ENCODE results near the gene ZNF266.

The ZNF266 gene

DNA sequence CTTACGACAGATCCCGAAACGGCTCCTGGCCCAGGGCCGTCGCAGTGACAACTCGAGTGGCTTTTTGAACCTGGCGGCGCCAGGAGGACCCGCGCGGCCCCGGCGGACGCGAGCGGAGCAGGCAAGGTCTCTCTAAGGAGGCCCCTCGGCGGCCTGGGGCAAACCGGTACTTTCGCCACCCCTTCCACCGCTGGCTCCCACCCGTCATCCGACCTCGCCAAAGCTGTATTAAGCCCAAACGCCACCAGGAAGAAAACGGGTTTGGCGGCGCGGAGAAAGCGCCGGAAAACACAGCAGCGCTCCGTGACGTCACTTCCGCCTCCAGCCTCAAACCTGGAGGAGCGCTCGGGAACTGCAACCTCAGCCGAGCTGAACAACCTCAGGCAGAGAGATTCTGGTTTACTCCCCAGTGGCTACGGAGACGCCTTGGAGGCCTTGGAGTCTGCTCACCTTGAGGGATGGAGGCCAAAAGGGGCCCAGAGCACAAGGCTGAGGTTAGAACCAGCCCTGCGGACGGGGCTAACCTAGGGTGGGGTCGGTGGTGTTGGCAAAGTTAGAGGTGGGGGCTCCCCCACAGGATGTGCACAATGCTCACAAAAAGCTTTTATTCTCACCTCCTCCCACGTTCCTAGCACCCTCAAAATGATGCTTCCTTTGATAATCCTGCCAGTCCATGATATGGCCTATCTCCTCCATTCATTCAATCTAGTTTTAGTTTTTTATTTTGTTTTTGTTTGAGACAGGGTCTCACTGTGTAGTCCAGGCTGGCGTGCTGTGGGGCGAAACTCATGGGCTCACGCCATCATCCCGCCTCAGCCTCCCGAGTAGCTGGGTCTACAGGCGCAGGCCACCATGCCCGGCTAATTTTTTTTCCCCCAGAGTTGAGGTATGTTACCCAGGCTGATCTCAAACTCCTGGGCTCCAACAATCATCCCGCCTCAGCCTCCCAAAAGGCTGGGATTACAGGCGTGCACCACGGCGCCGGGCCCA lies at the start of gene ZNF266:
TSS of gene ZNF266 (minus strand) at position 295 of the 990 bp plus-strand sequence. CDS start 15,484 bp downstream, outside the sequence.
- peak; percentile 88 to 89 for DNase-seq (ENCODE audit: low read depth in 2 of 2)

DNA sequence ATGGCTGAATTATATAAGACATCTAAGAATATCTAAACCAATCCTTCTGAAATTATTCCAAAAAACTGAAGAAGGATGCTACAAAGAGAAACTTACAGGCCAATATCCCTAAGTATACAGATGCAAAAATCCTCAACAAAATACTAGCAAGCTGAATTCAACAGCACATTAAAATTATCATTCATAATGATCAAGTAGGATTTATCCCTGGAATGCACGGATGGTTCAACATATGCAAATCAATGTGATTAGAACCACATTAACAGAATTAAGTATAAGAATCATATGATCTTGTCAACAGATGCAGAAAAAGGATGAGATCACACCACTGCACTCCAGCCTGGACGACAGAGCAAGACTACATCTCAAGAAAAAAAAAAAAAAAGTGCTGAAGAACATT lies 49.8 kb upstream of the ZNF266 start:
- no peak for DNase-seq (ENCODE audit: low read depth in 2 of 2)

DNA sequence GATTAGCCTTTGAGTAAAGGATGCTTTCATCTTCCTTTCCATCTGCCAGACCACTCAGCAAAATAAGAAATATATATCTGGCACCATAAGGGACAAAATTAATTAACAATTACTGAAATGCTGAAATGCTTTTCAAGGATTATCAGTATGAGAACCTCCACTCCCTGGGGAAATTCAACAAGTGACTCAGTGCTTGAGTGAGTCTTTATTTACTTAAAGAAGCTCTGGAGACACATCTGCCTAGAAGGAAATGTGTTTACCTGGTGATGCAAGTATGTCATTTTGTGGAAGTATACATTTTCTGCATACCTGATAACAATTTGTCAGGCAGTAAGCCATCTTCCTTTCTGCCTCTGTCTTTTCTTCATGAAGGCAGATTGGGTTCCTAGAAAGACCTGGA lies 39.6 kb upstream of the ZNF266 start:
- no peak for DNase-seq (ENCODE audit: low read depth in 2 of 2)

DNA sequence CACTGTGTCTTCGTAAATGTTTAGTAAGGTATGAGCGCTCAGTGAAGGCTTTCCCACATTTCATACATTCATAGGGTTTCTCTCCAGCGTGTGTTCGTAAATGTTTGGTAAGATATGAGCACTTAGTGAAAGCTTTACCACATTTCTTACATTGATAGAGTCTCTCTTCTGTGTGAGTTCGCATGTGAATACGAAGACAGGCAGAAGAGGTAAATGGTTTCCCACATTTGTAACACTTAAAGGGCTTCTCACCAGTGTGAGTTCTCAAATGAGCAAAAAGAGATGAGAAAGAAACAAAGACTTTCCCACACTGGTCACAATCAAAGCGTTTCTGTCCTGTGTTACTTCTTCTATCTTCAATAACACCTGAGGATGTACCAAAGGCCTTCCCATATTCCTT lies 31.8 kb upstream of the ZNF266 start:
- DNase-seq (ENCODE audit: low read depth in 2 of 2), result no peak

DNA sequence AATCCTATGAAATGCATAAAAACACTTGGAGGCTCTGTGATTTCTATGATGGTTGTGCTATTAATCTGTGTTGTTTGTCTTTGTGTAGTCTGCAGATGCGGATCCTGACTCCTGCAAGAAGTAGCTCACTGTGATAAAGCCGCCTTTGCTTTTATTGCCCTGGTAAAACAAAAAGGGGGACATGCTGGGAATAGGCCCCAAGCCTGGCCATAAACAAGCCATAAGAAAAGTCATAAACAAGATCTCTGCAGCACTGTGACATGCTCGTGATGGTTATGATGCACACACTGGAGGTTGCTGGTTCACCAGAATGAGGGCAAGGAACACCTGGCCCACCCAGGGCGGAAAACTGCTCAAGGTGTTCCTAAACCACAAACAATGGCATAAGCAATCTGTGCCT lies 26.6 kb upstream of the ZNF266 start:
- DNase-seq (ENCODE audit: low read depth in 2 of 2), result no peak

DNA sequence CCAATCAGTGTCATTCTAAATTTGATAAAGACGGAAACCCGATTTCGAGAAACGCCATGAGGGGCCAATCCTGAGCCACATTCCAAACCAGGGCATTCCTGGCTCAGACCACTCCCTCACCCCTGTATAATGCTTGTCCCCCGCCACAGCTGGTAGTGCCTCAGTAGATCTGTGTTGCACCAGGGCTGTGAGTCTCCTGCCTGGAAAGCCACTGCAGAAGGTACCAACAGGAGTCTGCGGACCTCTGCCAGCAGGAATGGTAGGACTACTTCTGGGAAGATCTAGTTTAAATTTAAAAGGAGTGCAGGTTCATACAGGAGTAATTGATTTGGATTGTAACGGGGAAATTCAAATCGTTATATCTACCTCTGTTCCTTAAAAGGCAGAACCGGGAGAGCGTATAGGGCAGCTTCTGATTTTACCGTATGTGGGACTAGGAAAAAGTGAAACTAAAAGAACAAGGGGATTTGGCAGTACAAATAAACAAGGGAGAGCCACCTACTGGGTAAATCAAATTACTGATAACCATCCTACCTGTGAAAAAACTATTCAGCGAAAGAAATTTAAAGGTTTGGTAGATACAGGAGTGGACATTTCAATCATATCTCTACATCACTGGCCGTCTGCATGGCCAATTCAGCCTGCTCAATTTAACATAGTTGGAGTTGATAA lies 20.8 kb upstream of the ZNF266 start:
- no peak for DNase-seq (ENCODE audit: low read depth in 2 of 2)

DNA sequence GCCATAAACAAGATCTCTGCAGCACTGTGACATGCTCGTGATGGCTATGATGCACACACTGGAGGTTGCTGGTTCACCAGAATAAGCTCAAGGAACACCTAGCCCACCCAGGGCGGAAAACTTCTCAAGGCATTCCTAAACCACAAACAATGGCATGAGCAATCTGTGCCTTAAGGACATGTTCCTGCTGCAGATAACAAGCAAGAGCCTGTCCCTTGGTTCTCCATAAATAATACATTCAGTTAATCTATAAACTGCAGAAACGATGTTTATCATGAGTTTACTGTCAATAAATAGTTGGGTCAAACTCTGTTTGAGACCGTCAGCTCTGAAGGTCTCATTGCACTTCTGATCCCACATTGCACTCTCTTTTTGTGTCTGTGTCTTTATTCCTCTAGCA lies 18.6 kb upstream of the ZNF266 start:
- DNase-seq (ENCODE audit: low read depth in 2 of 2), result no peak

DNA sequence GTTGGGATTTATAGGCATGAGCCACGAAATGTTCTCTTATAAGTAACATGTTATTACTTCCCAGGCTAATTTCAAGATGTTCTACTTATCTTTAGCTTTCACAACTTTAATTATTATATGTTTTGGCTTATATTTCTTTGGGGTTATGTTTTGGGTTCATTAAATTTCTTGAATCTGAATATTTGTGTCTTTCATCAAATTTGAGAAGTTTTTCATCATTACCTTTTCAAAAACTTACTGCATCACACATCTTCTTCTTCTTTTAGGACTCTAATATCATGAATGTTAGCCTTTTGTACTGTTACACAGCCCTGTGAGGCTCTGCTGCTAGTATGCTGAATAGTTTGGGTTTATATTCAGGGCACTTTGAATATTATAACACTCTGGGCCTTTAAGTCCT lies 9.7 kb upstream of the ZNF266 start:
- DNase-seq (ENCODE audit: low read depth in 2 of 2), result no peak

DNA sequence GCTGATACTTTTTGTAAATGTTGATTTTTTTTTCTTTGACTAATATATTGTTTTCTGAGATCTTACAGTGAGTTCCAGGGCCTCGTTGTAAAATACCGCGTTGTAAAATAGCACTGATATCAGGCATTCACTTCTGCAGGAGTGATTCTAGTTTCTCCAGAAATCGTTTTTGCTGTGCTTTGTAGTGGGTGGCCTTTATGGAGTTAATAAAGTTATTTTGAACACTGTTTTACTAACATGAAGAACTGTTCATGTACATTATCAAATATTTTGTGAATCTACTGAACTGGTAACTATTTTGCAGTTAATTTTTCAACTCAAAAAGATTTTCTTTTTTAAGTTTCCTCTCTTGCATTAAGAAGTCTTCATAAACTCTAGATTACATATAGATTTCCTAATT lies 985 bp upstream of the ZNF266 start:
- no peak for DNase-seq (ENCODE audit: low read depth in 2 of 2)

DNA sequence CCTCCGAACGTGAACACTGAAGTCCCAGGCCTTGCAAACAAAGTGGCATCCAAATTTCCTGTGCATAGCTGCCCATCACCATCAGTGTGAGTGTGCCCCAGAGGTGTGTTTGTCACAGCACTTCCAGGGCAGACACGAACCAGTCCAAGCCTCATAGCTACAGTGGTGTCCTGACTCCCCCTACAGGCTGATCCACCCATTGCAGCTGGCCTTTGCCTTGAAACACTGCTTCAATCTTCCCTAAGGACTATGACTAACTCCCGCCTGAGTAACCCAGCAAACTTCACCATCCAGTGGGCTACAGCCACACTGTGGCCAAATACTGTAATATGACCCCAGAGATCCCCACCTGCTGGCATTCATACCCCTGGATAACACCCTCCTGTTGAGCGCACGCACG lies 3.9 kb downstream of the ZNF266 start:
- DNase-seq (ENCODE audit: low read depth in 2 of 2), result peak in 1 of 2 donors; percentile 40

DNA sequence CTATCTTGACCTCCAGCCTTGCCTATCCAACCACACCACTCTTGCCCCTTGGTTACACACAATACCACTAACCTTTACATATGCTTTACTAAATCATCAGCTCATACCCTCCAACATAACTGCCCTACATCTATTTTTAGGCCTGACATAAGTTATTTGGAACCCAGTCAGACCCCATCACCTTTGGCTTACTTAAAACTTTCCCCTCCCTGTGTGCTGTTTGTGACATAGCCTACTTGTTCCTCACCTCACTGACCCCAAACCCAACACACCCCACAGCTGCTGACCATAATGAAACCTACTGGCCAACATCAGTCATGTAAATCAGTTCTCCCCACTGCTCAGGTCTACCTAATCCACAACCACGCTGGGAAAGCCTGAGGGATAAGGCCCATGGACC lies 4.9 kb downstream of the ZNF266 start:
- no peak for DNase-seq (ENCODE audit: low read depth in 2 of 2)

DNA sequence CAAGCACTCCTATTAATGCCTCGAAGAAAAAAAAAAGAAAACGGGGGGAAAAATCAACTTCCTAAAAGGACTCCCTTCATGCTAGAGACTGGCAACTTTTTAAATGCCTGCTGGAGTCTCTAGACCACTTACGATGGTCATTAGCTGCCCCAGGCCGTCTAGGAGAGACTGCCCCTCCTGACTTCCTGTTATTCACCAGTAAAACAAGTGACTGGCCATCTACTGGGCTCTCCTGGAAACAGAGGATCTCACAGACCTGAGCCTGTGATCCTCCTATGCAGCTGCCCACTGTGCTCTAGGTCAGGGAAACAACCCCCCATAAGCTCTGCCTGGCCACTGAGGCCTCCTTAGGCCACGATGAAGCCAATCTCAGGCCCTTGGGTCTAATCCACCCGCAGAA lies 7.4 kb downstream of the ZNF266 start:
- DNase-seq (ENCODE audit: low read depth in 2 of 2), result no peak

DNA sequence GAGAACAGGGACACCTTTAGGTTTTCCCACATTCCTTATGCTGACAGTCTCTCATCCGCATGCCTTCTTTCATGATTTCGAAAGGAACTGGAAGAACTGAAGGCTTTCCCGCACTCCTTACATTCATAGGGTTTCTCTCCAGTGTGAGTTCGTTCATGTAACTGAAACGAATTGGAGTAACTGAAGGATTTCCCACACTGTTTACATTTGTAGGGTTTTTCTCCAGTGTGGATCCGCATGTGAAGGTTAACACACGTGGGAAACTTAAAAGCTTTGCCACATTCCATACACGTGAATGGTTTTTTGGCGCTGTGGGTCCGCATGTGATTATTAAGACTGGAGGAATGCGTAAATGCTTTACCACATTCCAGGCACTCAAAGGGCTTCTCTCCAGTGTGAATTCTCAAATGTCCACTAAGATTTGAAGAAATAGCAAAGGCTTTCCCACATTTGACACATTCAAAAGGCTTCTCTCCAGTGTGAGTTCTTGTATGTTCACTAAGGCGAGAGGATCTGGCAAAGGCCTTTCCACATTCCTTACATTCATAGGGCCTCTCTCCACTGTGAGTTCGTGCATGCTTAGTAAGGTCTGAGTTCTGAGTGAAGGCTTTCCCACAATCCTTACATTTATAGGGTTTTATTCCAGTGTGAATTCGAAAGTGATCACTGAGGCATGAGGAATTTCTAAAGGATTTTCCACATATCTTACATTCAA lies 22.0 kb downstream of the ZNF266 start:
- no peak for DNase-seq (ENCODE audit: low read depth in 2 of 2)

DNA sequence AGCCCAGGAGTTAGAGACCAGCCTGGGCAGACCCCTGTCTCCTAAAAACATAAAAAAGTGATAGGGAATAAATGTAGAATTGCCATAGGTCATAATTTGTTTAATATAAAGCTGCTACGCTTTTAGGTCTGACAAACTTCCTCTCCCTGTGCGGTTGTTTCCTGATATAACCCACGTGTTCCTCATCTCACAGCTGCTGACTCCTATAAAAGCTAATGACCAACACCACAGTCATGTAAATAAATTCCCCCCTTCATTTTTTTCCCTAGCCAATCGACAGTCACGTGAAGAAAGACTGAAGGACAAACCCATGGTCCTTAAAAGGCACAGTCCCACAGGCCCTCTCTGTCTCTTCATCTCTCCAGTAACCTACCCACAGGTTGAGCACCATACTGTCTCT lies 27.5 kb downstream of the ZNF266 start:
- DNase-seq (ENCODE audit: low read depth in 2 of 2), result no peak

DNA sequence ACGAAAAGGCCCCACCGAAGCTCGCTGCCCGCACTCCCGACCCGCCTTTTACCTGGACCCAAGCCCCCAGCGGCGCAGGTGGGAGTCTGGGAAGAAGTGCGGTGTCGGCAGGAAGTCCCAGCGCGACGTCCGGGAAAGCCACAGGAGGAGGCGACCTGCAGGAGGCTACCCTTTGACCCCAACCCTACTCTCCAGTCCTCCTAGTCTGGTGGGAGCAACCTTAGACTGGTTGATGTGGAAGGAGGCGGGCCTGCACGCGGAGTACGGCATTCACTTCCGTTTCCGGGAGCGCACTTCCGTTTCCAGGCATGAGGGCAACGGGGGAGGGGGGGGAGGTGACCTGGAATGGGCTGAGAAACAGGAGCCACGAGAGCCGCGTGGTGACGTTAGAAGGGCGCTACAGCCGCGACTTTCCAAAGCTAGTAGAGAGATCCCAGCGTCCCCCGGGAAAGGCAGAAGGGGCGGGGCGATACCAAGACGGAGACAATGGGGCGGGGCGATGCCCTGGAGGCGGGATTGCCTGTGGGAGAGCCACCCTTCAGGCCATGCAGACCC lies 28.5 kb downstream of the ZNF266 start:
- peak; percentile 16 to 40 for DNase-seq (ENCODE audit: low read depth in 2 of 2)

DNA sequence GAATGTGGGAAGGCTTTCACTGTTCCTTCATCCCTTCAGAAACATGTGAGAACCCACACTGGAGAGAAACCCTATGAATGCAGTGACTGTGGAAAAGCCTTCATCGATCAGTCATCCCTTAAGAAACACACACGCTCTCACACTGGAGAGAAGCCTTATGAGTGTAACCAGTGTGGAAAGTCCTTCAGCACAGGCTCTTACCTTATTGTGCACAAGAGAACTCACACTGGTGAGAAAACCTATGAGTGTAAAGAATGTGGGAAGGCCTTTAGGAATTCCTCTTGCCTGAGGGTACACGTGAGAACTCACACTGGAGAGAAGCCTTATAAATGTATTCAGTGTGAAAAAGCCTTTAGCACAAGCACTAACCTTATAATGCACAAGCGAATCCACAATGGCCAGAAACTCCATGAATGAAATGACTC lies 54.0 kb downstream of the ZNF266 start:
- no peak for DNase-seq (ENCODE audit: low read depth in 2 of 2)

DNA sequence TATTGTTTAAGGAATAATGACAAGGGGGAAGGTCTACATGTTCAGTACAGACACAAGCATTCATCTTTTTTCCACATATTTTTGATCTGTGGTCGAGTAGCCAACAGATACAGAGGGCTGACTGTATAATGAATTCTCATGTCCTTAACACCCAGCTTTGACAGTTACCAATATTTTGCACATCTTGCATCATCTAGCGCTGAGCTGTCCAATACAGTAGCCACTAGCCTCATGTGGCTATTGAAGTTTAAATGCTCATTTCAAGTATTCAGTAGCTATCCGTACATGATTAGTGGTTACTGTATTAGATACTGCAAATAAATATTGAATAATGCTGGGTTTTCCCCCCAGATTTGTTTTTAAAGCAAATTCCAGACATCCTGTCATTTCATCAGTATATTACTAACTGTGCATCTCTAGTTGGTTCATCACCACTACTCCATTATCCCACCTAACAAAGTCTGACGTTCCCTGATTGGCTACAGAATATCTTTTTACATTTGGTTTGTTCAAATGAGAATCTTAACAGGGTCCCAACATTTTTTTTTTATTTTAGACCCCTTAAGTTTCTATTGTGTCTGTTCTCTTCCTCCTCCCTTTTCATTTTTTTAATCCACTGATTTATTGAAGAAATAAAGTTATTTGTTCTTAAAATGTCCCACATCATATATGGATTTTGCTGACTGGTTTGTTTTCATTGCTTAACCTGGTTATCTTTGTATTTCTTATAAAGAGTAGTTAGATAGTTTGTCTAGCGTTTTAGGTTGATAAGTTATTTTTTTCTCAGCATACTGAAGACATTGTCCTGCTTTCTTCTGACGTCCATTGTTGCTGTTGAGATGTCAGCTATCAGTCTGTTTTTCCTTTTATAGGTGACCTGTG lies 64.4 kb downstream of the ZNF266 start:
- DNase-seq (ENCODE audit: low read depth in 2 of 2), result no peak

DNA sequence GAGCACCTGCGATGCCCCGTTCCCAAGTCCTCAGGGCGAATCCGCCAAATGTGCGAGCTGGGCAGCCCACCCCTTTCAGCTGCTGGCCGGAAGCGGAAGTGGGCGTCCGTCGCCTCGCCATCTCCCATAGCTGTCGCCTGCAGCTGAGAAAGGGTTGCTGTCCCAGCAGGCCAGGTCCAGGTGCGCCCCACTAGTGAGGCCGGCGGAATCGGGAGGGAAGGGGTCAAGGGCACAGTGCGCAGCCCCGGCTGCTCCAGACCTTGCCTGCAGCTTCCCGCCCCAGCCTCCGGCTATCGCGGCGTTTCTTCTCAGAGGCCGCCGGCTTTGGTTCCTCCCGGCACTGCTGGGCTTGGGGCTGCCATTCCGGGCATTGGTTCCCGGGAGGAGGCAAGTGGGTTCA lies 72.5 kb downstream of the ZNF266 start, which contains the start of gene ZNF177:
TSS of gene ZNF177 (plus strand) at position 109 of the 400 bp plus-strand sequence. CDS start 15,299 bp downstream, outside the sequence.
- DNase-seq (ENCODE audit: low read depth in 2 of 2), result no peak
